Measurements from ENCODE around the gene MEIS2.

- TF ChIP-seq CTCF (conservative IDR thresholded peaks at IDR 0.05; ENCODE audit: low read depth in 2 of 2) (no peak), EZH2 (IDR thresholded peaks at IDR 0.05; ENCODE audit: low read depth, unreplicated experiment) (peak; percentile 50), EZH2phosphoT487 (IDR thresholded peaks at IDR 0.05; ENCODE audit: unreplicated experiment) (no peak), ZNF114 (CRISPR knock-in tag; IDR thresholded peaks at IDR 0.05) (no peak), POLR2AphosphoS5 (IDR thresholded peaks at IDR 0.05; ENCODE audit: low read depth) (no peak), CREB1 (CRISPR knock-in tag; IDR thresholded peaks at IDR 0.05; ENCODE audit: low read depth) (no peak)
Measured at GRCh38 chr15:36878684-36879262, 221.6 kb downstream of the MEIS2 start.
